SK-N-SH (cell line): ENCODE data around the gene ADAMTSL1. TPM values are rescaled to one million over a fixed set of nuclear protein-coding genes. Genes with fewer than 3 reads are reported as not detected.
A peak's percentile ranks its signal among the peaks of the same experiment; 100 is the strongest.

ENCODE experiments used
- CTCF ChIA-PET: fragments of 300-600, 350-600 bp; formaldehyde crosslinking; extraction: SDS; loops from one replicate; lab custom pipeline; 2021; lab: Yijun Ruan, JAX
- POLR2A ChIA-PET: fragments of 350-600 bp; sonication (Branson Sonifier 250); formaldehyde crosslinking; extraction: SDS; loops from one replicate; lab custom pipeline; 2020; ENCODE audit warnings: antibody characterized with exemption, inconsistent platforms; lab: Yijun Ruan, JAX
- DNase-seq: peaks from one replicate; pipeline ENCODE4 v3.0.0; 2012
- H2AFZ ChIP-seq: fragments of 200-600 bp; sonication (generic); 2 replicates; pipeline ENCODE4 v1.8.1; 2016; ENCODE audit warnings: antibody characterized with exemption, mild to moderate bottlenecking, low read depth
- H3F3A ChIP-seq: fragments of 200-600 bp; sonication (generic); replicated peaks from 2 replicates; pipeline ENCODE3; 2016; ENCODE audit warnings: antibody characterized with exemption, mild to moderate bottlenecking; ENCODE audit not compliant: insufficient read depth
- H3K27ac ChIP-seq, 2 experiments: fragments of 200-500 bp in 1 of 2; fragments of 200-600 bp in 1 of 2; sonication (Bioruptor generic) in 1 of 2; sonication (generic), shearing (Covaris generic) in 1 of 2; 2 replicates each; pipeline versions ENCODE4 v1.5.1 to v1.6.1; 2014 to 2016; ENCODE audit warnings: low read depth in 2 of 2, inconsistent platforms in 1 of 2, low read length in 1 of 2, mild to moderate bottlenecking in 1 of 2, mixed read lengths in 1 of 2
- H3K27me3 ChIP-seq: fragments of 200-600 bp; sonication (generic), shearing (Covaris generic); 2 replicates; pipeline ENCODE4 v1.6.1; 2016; ENCODE audit warnings: mixed run types; ENCODE audit not compliant: insufficient read depth
- H3K36me3 ChIP-seq, 2 experiments: fragments of 200-500 bp in 1 of 2; fragments of 200-600 bp in 1 of 2; sonication (Bioruptor generic) in 1 of 2; sonication (generic) in 1 of 2; replicated peaks in 1 of 2; 2 replicates each; pipeline versions ENCODE3 to v1.5.1; 2014 to 2016; ENCODE audit warnings: low read length in 1 of 2, mild to moderate bottlenecking in 1 of 2; ENCODE audit not compliant: insufficient read depth in 2 of 2, control insufficient read depth in 1 of 2
- H3K4me1 ChIP-seq, 2 experiments: fragments of 200-500 bp in 1 of 2; fragments of 200-600 bp in 1 of 2; sonication (Bioruptor generic) in 1 of 2; sonication (generic), shearing (Covaris generic) in 1 of 2; 2 replicates each; pipeline versions ENCODE4 v1.5.1 to v1.6.1; 2014 to 2016; ENCODE audit warnings: low read depth in 1 of 2, low read length in 1 of 2, mixed run types in 1 of 2; ENCODE audit not compliant: insufficient read depth in 2 of 2, control insufficient read depth in 1 of 2
- H3K4me2 ChIP-seq: fragments of 200-600 bp; sonication (generic), shearing (Covaris generic); 2 replicates; pipeline ENCODE4 v1.6.1; 2017; ENCODE audit warnings: mixed run types
- H3K4me3 ChIP-seq, 2 experiments: fragments of 200-500 bp in 1 of 2; fragments of 200-600 bp in 1 of 2; sonication (Bioruptor generic) in 1 of 2; sonication (generic), shearing (Covaris generic) in 1 of 2; 2 replicates each; pipeline versions ENCODE4 v1.5.1 to v1.8.1; 2014 to 2016; ENCODE audit warnings: low read depth in 2 of 2, inconsistent platforms in 1 of 2, low read length in 1 of 2, mild to moderate bottlenecking in 1 of 2, mixed read lengths in 1 of 2, moderate library complexity in 1 of 2
- H3K79me2 ChIP-seq: fragments of 200-600 bp; sonication (generic); 2 replicates; pipeline ENCODE4 v1.8.1; 2017; ENCODE audit warnings: mild to moderate bottlenecking; ENCODE audit not compliant: insufficient read depth
- H3K9ac ChIP-seq: fragments of 200-600 bp; sonication (generic); 2 replicates; pipeline ENCODE4 v1.6.1; 2017; ENCODE audit warnings: mixed run types
- H3K9me2 ChIP-seq: fragments of 200-600 bp; sonication (generic); 2 replicates; pipeline ENCODE4 v1.6.1; 2017; ENCODE audit warnings: mixed run types
- H3K9me3 ChIP-seq: fragments of 200-600 bp; sonication (generic); 2 replicates; pipeline ENCODE4 v1.6.1; 2017; ENCODE audit warnings: mixed run types, mild to moderate bottlenecking, moderate library complexity
- H4K20me1 ChIP-seq: fragments of 200-600 bp; sonication (generic); 2 replicates; pipeline ENCODE4 v1.6.1; 2017; ENCODE audit warnings: mild to moderate bottlenecking, mixed run types; ENCODE audit not compliant: insufficient read depth
- CHD2 ChIP-seq: fragments of 150-350 bp; IDR thresholded peaks from 2 replicates; pipeline ENCODE4 v1.6.1; 2018; ENCODE audit warnings: low read length; ENCODE audit not compliant: partially characterized antibody
- ELF1 ChIP-seq: IDR thresholded peaks from 2 replicates; pipeline ENCODE4 v1.4.0; 2012
- EP300 ChIP-seq, 2 experiments: IDR thresholded peaks; 2 replicates each; pipeline versions ENCODE4 v1.4.0 to v1.6.1; 2012; ENCODE audit warnings: borderline replicate concordance in 1 of 2, low read depth in 1 of 2, low read length in 1 of 2
- EZH2phosphoT487 ChIP-seq: fragments of 200-600 bp; sonication (generic); IDR thresholded peaks from 2 replicates; pipeline ENCODE4 v1.6.1; 2017; ENCODE audit warnings: low read depth, mixed run types, mild to moderate bottlenecking, antibody characterized with exemption, moderate library complexity, borderline replicate concordance
- FOSL2 ChIP-seq: IDR thresholded peaks from 2 replicates; pipeline ENCODE4 v1.4.0; 2012; ENCODE audit warnings: low read depth, mild to moderate bottlenecking, moderate library complexity, borderline replicate concordance
- FOXJ3 ChIP-seq: sonication (generic); formaldehyde crosslinking; IDR thresholded peaks from 2 replicates; pipeline ENCODE4 v1.5.1; 2020; ENCODE audit warnings: mild to moderate bottlenecking, missing genetic modification reagents
- GATA2 ChIP-seq: sonication (generic); formaldehyde crosslinking; IDR thresholded peaks from 2 replicates; pipeline ENCODE4 v1.5.0; 2020; ENCODE audit warnings: mild to moderate bottlenecking, missing genetic modification reagents
- JUND ChIP-seq: IDR thresholded peaks from 2 replicates; pipeline ENCODE4 v1.4.0; 2012
- MXI1 ChIP-seq: IDR thresholded peaks from 2 replicates; pipeline ENCODE4 v1.6.1; 2012; ENCODE audit warnings: mild to moderate bottlenecking, low read depth, low read length, improper control_type of control experiment
- NFIC ChIP-seq: IDR thresholded peaks from 2 replicates; pipeline ENCODE4 v1.4.0; 2012; ENCODE audit warnings: borderline replicate concordance
- RCOR1 ChIP-seq: fragments of 150-350 bp; IDR thresholded peaks from 2 replicates; pipeline ENCODE4 v1.6.1; 2017; ENCODE audit warnings: antibody characterized with exemption, low read length
- RXRA ChIP-seq: IDR thresholded peaks from 2 replicates; pipeline ENCODE4 v1.4.0; 2012; ENCODE audit warnings: low read depth, mild to moderate bottlenecking, borderline replicate concordance
- SIN3A ChIP-seq: IDR thresholded peaks from 2 replicates; pipeline ENCODE4 v1.6.1; 2012; ENCODE audit warnings: low read depth, mild to moderate bottlenecking, low read length, moderate library complexity, borderline replicate concordance
- TAF1 ChIP-seq: IDR thresholded peaks from 2 replicates; pipeline ENCODE4 v1.6.1; 2012; ENCODE audit warnings: low read depth, mild to moderate bottlenecking, low read length, moderate library complexity, borderline replicate concordance
- WGBS: methylation state at CpG from one replicate; pipeline ENCODE4 v1.1.6; 2017; ENCODE audit warnings: low lambda C conversion rate; 5-methylcytosine and 5-hydroxymethylcytosine counted together
- polyA plus RNA-seq, 3 experiments: library from polyadenylated mRNA; depleted of rRNA; stranded (reverse); fragments of >200 nt; gene quantifications; 2 replicates each; pipeline ENCODE4 v1.2.3, GENCODE V29; 2012
- TF ChIP-seq, protein P1 (sequence below): IDR thresholded peaks from 2 replicates; pipeline ENCODE4; 2012
- TF ChIP-seq, protein P2 (sequence below): fragments of 200-600 bp; sonication (generic); IDR thresholded peaks from 2 replicates; pipeline ENCODE4 v1.6.1; 2017; ENCODE audit warnings: antibody characterized with exemption, mild to moderate bottlenecking, moderate library complexity
- TF ChIP-seq, protein P3 (sequence below): IDR thresholded peaks from 2 replicates; pipeline ENCODE4 v1.4.0; 2012; ENCODE audit warnings: low read depth
- TF ChIP-seq, protein P4 (sequence below): IDR thresholded peaks from 2 replicates; pipeline ENCODE4 v1.4.0; 2012; ENCODE audit warnings: low read depth, borderline replicate concordance
- TF ChIP-seq, protein P5 (sequence below): IDR thresholded peaks from 2 replicates; pipeline ENCODE4 v1.4.0; 2012; ENCODE audit warnings: low read depth, borderline replicate concordance
- TF ChIP-seq, protein P6 (sequence below): fragments of 150-350 bp; IDR thresholded peaks from 2 replicates; pipeline ENCODE4 v1.6.1; 2016; ENCODE audit warnings: mild to moderate bottlenecking, low read depth, low read length

Gene ADAMTSL1
- polyA plus RNA-seq, 1 of the 3 experiments (the other 2 are of a cell fraction): 114 TPM

DNA sequence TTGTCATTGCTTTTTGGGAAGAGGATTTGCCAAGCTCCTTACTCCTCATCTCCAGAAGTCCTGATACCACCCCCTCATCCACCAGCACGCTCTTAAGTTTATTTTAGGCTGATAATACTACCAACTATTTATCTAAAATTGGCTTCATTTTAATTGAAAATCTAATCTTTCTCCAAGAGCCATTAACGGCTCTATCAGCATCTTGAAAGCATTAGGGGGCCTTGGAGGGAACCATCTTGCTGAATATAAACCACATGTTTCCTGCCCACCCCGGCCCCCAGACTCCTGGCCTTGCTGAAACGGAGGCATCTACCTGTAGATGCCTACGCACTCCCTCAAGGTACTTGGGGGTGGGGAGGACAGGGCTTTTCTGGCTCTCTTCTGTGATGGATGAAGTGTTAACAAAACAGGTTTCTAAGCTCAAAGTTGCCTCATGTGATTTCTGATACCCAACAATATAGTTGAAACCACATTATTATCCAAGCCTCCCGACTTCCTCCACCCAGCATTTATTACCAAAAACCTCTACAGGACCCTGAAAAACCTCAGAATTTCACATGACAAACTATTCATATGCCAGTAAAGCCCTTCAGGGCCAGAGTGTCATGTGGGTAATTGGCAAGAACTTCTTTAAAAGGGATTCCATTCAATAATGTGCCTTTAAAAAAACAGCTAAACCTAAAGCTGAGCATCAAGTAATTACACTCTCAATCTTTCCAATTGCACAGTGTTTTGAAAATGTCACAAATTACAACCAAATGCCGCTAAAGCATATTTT is 462.3 kb downstream of the ADAMTSL1 start:
- Histone ChIP-seq H3K9me2 (no peaks in the 10 kb centered on the region), H4K20me1 (no peaks in the 10 kb centered on the region), H3K36me3 (no peaks in the 10 kb centered on the region), H3K27me3 (no peaks in the 10 kb centered on the region), H3K4me1 (peaks cover 0 to 2% of the 10 kb centered on the region in 2 experiments; a peak in 1 of 4 replicates), H2AFZ (no peak overlapping the region), H3K27ac (no peak overlapping the region), H3F3A (no peaks in the 10 kb centered on the region), H3K4me2 (no peak overlapping the region), H3K79me2 (no peaks in the 10 kb centered on the region), H3K9me3 (no peaks in the 10 kb centered on the region), H3K4me3 (no peak overlapping the region), H3K9ac (no peak overlapping the region)
- ChIA-PET CTCF (interaction anchor here (1.3 kb wide), 1 partner anchor 16 kb away, joined by 4 read pairs; no protein-coding TSS in a partner anchor), POLR2A (no interaction called here)
- 20% methylated on average over 7 of the region's 7 CpGs for WGBS
- TF ChIP-seq GATA2: 0 out of 2 replicates have a peak, but pooled peaks have one; percentile 10
- TF ChIP-seq ELF1: no peak
- no peak for TF ChIP-seq EZH2phosphoT487
- TF ChIP-seq JUND: no peak
- TF ChIP-seq RXRA: no peak
- TF ChIP-seq, protein P1, sequence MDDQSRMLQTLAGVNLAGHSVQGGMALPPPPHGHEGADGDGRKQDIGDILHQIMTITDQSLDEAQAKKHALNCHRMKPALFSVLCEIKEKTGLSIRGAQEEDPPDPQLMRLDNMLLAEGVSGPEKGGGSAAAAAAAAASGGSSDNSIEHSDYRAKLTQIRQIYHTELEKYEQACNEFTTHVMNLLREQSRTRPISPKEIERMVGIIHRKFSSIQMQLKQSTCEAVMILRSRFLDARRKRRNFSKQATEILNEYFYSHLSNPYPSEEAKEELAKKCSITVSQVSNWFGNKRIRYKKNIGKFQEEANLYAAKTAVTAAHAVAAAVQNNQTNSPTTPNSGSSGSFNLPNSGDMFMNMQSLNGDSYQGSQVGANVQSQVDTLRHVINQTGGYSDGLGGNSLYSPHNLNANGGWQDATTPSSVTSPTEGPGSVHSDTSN: no peak
- TF ChIP-seq FOSL2: no peak
- no peak for TF ChIP-seq NFIC
- TF ChIP-seq SIN3A: no peak
- 0 out of 2 replicates have a peak, but pooled peaks have one; percentile 20 for TF ChIP-seq RCOR1
- TF ChIP-seq, protein P2, sequence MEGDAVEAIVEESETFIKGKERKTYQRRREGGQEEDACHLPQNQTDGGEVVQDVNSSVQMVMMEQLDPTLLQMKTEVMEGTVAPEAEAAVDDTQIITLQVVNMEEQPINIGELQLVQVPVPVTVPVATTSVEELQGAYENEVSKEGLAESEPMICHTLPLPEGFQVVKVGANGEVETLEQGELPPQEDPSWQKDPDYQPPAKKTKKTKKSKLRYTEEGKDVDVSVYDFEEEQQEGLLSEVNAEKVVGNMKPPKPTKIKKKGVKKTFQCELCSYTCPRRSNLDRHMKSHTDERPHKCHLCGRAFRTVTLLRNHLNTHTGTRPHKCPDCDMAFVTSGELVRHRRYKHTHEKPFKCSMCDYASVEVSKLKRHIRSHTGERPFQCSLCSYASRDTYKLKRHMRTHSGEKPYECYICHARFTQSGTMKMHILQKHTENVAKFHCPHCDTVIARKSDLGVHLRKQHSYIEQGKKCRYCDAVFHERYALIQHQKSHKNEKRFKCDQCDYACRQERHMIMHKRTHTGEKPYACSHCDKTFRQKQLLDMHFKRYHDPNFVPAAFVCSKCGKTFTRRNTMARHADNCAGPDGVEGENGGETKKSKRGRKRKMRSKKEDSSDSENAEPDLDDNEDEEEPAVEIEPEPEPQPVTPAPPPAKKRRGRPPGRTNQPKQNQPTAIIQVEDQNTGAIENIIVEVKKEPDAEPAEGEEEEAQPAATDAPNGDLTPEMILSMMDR: no peak
- peak in 1 of 2 experiments; percentile 54; a peak in 1 of 4 replicates for TF ChIP-seq EP300 (IDR thresholded peaks at IDR 0.05; ENCODE audit: borderline replicate concordance in 1 of 2, low read depth in 1 of 2, low read length in 1 of 2)
- no peak for TF ChIP-seq CHD2
- peak; percentile 42 for DNase-seq

DNA sequence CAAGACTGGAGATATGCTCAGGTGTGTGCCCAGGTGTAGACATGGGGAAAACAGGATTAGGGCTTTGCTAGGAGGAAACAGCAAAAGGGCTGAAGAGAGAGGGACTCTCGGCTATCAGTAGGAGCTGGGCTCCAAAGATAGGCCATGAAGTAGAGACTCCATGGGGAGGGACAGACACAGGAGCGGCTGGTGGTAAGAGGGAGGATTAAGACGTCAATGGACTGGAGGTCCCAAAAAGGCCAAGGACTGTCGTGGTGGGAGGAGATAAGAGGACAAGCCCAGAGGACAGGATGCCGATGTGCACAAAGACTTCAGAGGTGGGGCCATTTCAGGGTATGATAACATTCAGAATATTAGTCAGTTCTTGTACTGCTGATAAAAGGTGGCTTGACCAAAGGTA is 466.0 kb downstream of the ADAMTSL1 start:
- Histone ChIP-seq H3K27ac (no peak overlapping the region), H3K4me3 (no peak overlapping the region), H4K20me1 (no peaks in the 10 kb centered on the region), H3K9me3 (no peaks in the 10 kb centered on the region), H3F3A (no peaks in the 10 kb centered on the region), H3K9ac (no peak overlapping the region), H3K4me1 (peaks cover 0 to 2% of the 10 kb centered on the region in 2 experiments; a peak in 1 of 4 replicates), H3K36me3 (no peaks in the 10 kb centered on the region), H3K4me2 (no peak overlapping the region), H2AFZ (no peak overlapping the region), H3K79me2 (no peaks in the 10 kb centered on the region), H3K27me3 (no peaks in the 10 kb centered on the region), H3K9me2 (no peaks in the 10 kb centered on the region)
- DNase-seq: no peak
- 59% methylated on average over 5 of the region's 5 CpGs for WGBS
- POLR2A ChIA-PET: no interaction called here
- CTCF ChIA-PET: interaction anchor here (1.4 to 1.8 kb wide), 2 partner anchors 16 to 31 kb away, joined by 3 to 5 read pairs; no protein-coding TSS in a partner anchor
- TF ChIP-seq, protein P3, sequence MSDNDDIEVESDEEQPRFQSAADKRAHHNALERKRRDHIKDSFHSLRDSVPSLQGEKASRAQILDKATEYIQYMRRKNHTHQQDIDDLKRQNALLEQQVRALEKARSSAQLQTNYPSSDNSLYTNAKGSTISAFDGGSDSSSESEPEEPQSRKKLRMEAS: no peak
- TF ChIP-seq, protein P4, sequence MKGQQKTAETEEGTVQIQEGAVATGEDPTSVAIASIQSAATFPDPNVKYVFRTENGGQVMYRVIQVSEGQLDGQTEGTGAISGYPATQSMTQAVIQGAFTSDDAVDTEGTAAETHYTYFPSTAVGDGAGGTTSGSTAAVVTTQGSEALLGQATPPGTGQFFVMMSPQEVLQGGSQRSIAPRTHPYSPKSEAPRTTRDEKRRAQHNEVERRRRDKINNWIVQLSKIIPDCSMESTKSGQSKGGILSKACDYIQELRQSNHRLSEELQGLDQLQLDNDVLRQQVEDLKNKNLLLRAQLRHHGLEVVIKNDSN: no peak
- no peak for TF ChIP-seq CHD2
- no peak for TF ChIP-seq MXI1
- no peak for TF ChIP-seq TAF1
- TF ChIP-seq, protein P5, sequence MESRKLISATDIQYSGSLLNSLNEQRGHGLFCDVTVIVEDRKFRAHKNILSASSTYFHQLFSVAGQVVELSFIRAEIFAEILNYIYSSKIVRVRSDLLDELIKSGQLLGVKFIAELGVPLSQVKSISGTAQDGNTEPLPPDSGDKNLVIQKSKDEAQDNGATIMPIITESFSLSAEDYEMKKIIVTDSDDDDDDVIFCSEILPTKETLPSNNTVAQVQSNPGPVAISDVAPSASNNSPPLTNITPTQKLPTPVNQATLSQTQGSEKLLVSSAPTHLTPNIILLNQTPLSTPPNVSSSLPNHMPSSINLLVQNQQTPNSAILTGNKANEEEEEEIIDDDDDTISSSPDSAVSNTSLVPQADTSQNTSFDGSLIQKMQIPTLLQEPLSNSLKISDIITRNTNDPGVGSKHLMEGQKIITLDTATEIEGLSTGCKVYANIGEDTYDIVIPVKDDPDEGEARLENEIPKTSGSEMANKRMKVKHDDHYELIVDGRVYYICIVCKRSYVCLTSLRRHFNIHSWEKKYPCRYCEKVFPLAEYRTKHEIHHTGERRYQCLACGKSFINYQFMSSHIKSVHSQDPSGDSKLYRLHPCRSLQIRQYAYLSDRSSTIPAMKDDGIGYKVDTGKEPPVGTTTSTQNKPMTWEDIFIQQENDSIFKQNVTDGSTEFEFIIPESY: no peak
- TF ChIP-seq, protein P6, sequence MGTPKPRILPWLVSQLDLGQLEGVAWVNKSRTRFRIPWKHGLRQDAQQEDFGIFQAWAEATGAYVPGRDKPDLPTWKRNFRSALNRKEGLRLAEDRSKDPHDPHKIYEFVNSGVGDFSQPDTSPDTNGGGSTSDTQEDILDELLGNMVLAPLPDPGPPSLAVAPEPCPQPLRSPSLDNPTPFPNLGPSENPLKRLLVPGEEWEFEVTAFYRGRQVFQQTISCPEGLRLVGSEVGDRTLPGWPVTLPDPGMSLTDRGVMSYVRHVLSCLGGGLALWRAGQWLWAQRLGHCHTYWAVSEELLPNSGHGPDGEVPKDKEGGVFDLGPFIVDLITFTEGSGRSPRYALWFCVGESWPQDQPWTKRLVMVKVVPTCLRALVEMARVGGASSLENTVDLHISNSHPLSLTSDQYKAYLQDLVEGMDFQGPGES: no peak
- no peak for TF ChIP-seq GATA2
- no peak for TF ChIP-seq EP300 (IDR thresholded peaks at IDR 0.05; ENCODE audit: borderline replicate concordance in 1 of 2, low read depth in 1 of 2, low read length in 1 of 2)
- TF ChIP-seq FOXJ3: no peak
